ENCODE results near the gene PSMA5.

The PSMA5 gene

GRCh38 chr1:109370712-109371340 is 55.4 kb downstream of the PSMA5 start:
- Histone ChIP-seq H3K36me3 (ENCODE audit: control insufficient read depth, insufficient read depth, low read length) (peaks cover 4% of the 10 kb centered on the region), H3K4me3 (ENCODE audit: insufficient read depth, low read depth, low read length) (no peak overlapping the region), H3K27ac (ENCODE audit: insufficient read depth, low read depth, low read length, poor library complexity, severe bottlenecking) (no peak overlapping the region), H3K4me1 (ENCODE audit: control insufficient read depth, insufficient read depth, low read length) (no peaks in the 10 kb centered on the region), H3K9me3 (ENCODE audit: control insufficient read depth, low read length) (no peaks in the 10 kb centered on the region), H3K27me3 (ENCODE audit: control insufficient read depth, insufficient read depth, low read length, poor library complexity, severe bottlenecking) (no peaks in the 10 kb centered on the region)
- WGBS, 2 experiments = 83 to 86% methylated on average over 7 of the region's 7 CpGs

GRCh38 chr1:109369167-109369746 is 57.0 kb downstream of the PSMA5 start:
- Histone ChIP-seq H3K4me1 (ENCODE audit: control insufficient read depth, insufficient read depth, low read length) (no peaks in the 10 kb centered on the region), H3K9me3 (ENCODE audit: control insufficient read depth, low read length) (no peaks in the 10 kb centered on the region), H3K27ac (ENCODE audit: insufficient read depth, low read depth, low read length, poor library complexity, severe bottlenecking) (no peak overlapping the region), H3K27me3 (ENCODE audit: control insufficient read depth, insufficient read depth, low read length, poor library complexity, severe bottlenecking) (no peaks in the 10 kb centered on the region), H3K36me3 (ENCODE audit: control insufficient read depth, insufficient read depth, low read length) (peaks cover 4% of the 10 kb centered on the region), H3K4me3 (ENCODE audit: insufficient read depth, low read depth, low read length) (no peak overlapping the region)
- 92 to 94% methylated on average over 6 of the region's 6 CpGs for WGBS, 2 experiments

GRCh38 chr1:109368464-109368863 is 57.8 kb downstream of the PSMA5 start:
- Histone ChIP-seq H3K4me3 (ENCODE audit: insufficient read depth, low read depth, low read length) (no peak overlapping the region), H3K36me3 (ENCODE audit: control insufficient read depth, insufficient read depth, low read length) (peaks cover 4% of the 10 kb centered on the region), H3K27me3 (ENCODE audit: control insufficient read depth, insufficient read depth, low read length, poor library complexity, severe bottlenecking) (no peaks in the 10 kb centered on the region), H3K4me1 (ENCODE audit: control insufficient read depth, insufficient read depth, low read length) (no peaks in the 10 kb centered on the region), H3K9me3 (ENCODE audit: control insufficient read depth, low read length) (no peaks in the 10 kb centered on the region), H3K27ac (ENCODE audit: insufficient read depth, low read depth, low read length, poor library complexity, severe bottlenecking) (no peak overlapping the region)
- WGBS, 2 experiments = 78 to 84% methylated on average over 1 of the region's 1 CpG

GRCh38 chr1:109367626-109368025 is 58.6 kb downstream of the PSMA5 start:
- Histone ChIP-seq H3K4me3 (ENCODE audit: insufficient read depth, low read depth, low read length) (no peak overlapping the region), H3K4me1 (ENCODE audit: control insufficient read depth, insufficient read depth, low read length) (no peaks in the 10 kb centered on the region), H3K9me3 (ENCODE audit: control insufficient read depth, low read length) (no peaks in the 10 kb centered on the region), H3K27me3 (ENCODE audit: control insufficient read depth, insufficient read depth, low read length, poor library complexity, severe bottlenecking) (no peaks in the 10 kb centered on the region), H3K36me3 (ENCODE audit: control insufficient read depth, insufficient read depth, low read length) (peaks cover 4% of the 10 kb centered on the region), H3K27ac (ENCODE audit: insufficient read depth, low read depth, low read length, poor library complexity, severe bottlenecking) (no peak overlapping the region)
- 86 to 99% methylated on average over 2 of the region's 3 CpGs for WGBS, 2 experiments

GRCh38 chr1:109365642-109366204 is 60.5 kb downstream of the PSMA5 start:
- Histone ChIP-seq H3K36me3 (ENCODE audit: control insufficient read depth, insufficient read depth, low read length) (peaks cover 4% of the 10 kb centered on the region), H3K4me1 (ENCODE audit: control insufficient read depth, insufficient read depth, low read length) (no peaks in the 10 kb centered on the region), H3K4me3 (ENCODE audit: insufficient read depth, low read depth, low read length) (no peak overlapping the region), H3K27me3 (ENCODE audit: control insufficient read depth, insufficient read depth, low read length, poor library complexity, severe bottlenecking) (no peaks in the 10 kb centered on the region), H3K9me3 (ENCODE audit: control insufficient read depth, low read length) (no peaks in the 10 kb centered on the region), H3K27ac (ENCODE audit: insufficient read depth, low read depth, low read length, poor library complexity, severe bottlenecking) (no peak overlapping the region)
- 95% methylated on average over 2 of the region's 2 CpGs for WGBS, 2 experiments

- H3K36me3 ChIP-seq (ENCODE audit: control insufficient read depth, insufficient read depth, low read length) = no peaks in the 10 kb centered on the region
- no peaks in the 10 kb centered on the region for H3K4me1 ChIP-seq (ENCODE audit: control insufficient read depth, insufficient read depth, low read length)
- H3K27ac ChIP-seq (ENCODE audit: insufficient read depth, low read depth, low read length, poor library complexity, severe bottlenecking) = no peak overlapping the region
- H3K27me3 ChIP-seq (ENCODE audit: control insufficient read depth, insufficient read depth, low read length, poor library complexity, severe bottlenecking) = no peaks in the 10 kb centered on the region
- WGBS, 2 experiments = 86 to 93% methylated on average over 1 of the region's 1 CpG
- H3K9me3 ChIP-seq (ENCODE audit: control insufficient read depth, low read length) = no peaks in the 10 kb centered on the region
- no peak overlapping the region for H3K4me3 ChIP-seq (ENCODE audit: insufficient read depth, low read depth, low read length)
These were observed 64.6 kb downstream of the PSMA5 start for GRCh38 chr1:109361649-109362048.

GRCh38 chr1:109361069-109361468 is 65.2 kb downstream of the PSMA5 start:
- Histone ChIP-seq H3K9me3 (ENCODE audit: control insufficient read depth, low read length) (no peaks in the 10 kb centered on the region), H3K27me3 (ENCODE audit: control insufficient read depth, insufficient read depth, low read length, poor library complexity, severe bottlenecking) (no peaks in the 10 kb centered on the region), H3K4me3 (ENCODE audit: insufficient read depth, low read depth, low read length) (no peak overlapping the region), H3K4me1 (ENCODE audit: control insufficient read depth, insufficient read depth, low read length) (no peaks in the 10 kb centered on the region), H3K27ac (ENCODE audit: insufficient read depth, low read depth, low read length, poor library complexity, severe bottlenecking) (no peak overlapping the region), H3K36me3 (ENCODE audit: control insufficient read depth, insufficient read depth, low read length) (no peaks in the 10 kb centered on the region)
- WGBS, 2 experiments = 98 to 100% methylated on average over 2 of the region's 2 CpGs

- H3K27me3 ChIP-seq (ENCODE audit: control insufficient read depth, insufficient read depth, low read length, poor library complexity, severe bottlenecking) = no peaks in the 10 kb centered on the region
- no peaks in the 10 kb centered on the region for H3K36me3 ChIP-seq (ENCODE audit: control insufficient read depth, insufficient read depth, low read length)
- WGBS, 2 experiments = 88 to 94% methylated on average over 1 of the region's 1 CpG
- H3K4me3 ChIP-seq (ENCODE audit: insufficient read depth, low read depth, low read length) = no peak overlapping the region
- H3K27ac ChIP-seq (ENCODE audit: insufficient read depth, low read depth, low read length, poor library complexity, severe bottlenecking) = no peak overlapping the region
- no peaks in the 10 kb centered on the region for H3K9me3 ChIP-seq (ENCODE audit: control insufficient read depth, low read length)
- no peaks in the 10 kb centered on the region for H3K4me1 ChIP-seq (ENCODE audit: control insufficient read depth, insufficient read depth, low read length)
These were observed 68.6 kb downstream of the PSMA5 start for GRCh38 chr1:109357616-109358015.

GRCh38 chr1:109356915-109357314 is 69.3 kb downstream of the PSMA5 start:
- no peaks in the 10 kb centered on the region for H3K4me1 ChIP-seq (ENCODE audit: control insufficient read depth, insufficient read depth, low read length)
- 100% methylated on average over 1 of the region's 1 CpG for WGBS, 2 experiments
- H3K9me3 ChIP-seq (ENCODE audit: control insufficient read depth, low read length) = no peaks in the 10 kb centered on the region
- no peaks in the 10 kb centered on the region for H3K27me3 ChIP-seq (ENCODE audit: control insufficient read depth, insufficient read depth, low read length, poor library complexity, severe bottlenecking)
- H3K36me3 ChIP-seq (ENCODE audit: control insufficient read depth, insufficient read depth, low read length) = no peaks in the 10 kb centered on the region
- no peak overlapping the region for H3K4me3 ChIP-seq (ENCODE audit: insufficient read depth, low read depth, low read length)
- H3K27ac ChIP-seq (ENCODE audit: insufficient read depth, low read depth, low read length, poor library complexity, severe bottlenecking) = no peak overlapping the region

- Histone ChIP-seq H3K4me1 (ENCODE audit: control insufficient read depth, insufficient read depth, low read length) (no peaks in the 10 kb centered on the region), H3K27ac (ENCODE audit: insufficient read depth, low read depth, low read length, poor library complexity, severe bottlenecking) (no peak overlapping the region), H3K9me3 (ENCODE audit: control insufficient read depth, low read length) (no peaks in the 10 kb centered on the region), H3K27me3 (ENCODE audit: control insufficient read depth, insufficient read depth, low read length, poor library complexity, severe bottlenecking) (no peaks in the 10 kb centered on the region), H3K4me3 (ENCODE audit: insufficient read depth, low read depth, low read length) (no peak overlapping the region), H3K36me3 (ENCODE audit: control insufficient read depth, insufficient read depth, low read length) (no peaks in the 10 kb centered on the region)
- 83 to 100% methylated on average over 1 of the region's 1 CpG for WGBS, 2 experiments
These were observed 69.7 kb downstream of the PSMA5 start for GRCh38 chr1:109356505-109356904.
